D341Med (cell line): ENCODE measurements around the gene MYO1D.
A peak's percentile ranks its signal among the peaks of the same experiment; 100 is the strongest.

Experiments used
- DNase-seq: peaks from one replicate; pipeline ENCODE4 v3.0.0; 2012; ENCODE audit warnings: low spot score

The MYO1D gene

GRCh38 chr17:32819035-32819434, 57.9 kb downstream of the MYO1D start:
- no peak for DNase-seq

GRCh38 chr17:32815460-32815859, 61.5 kb downstream of the MYO1D start:
- DNase-seq: no peak

GRCh38 chr17:32814836-32815235, 62.1 kb downstream of the MYO1D start:
- DNase-seq: no peak

GRCh38 chr17:32813021-32813420, 63.9 kb downstream of the MYO1D start:
- no peak for DNase-seq

GRCh38 chr17:32810690-32811089, 66.2 kb downstream of the MYO1D start:
- DNase-seq: no peak

GRCh38 chr17:32807577-32807976, 69.3 kb downstream of the MYO1D start:
- no peak for DNase-seq

- DNase-seq: no peak
Measured at GRCh38 chr17:32806646-32807045, 70.3 kb downstream of the MYO1D start.

- DNase-seq: no peak
Measured at GRCh38 chr17:32805029-32805976, 71.6 kb downstream of the MYO1D start.

- DNase-seq: no peak
Measured at GRCh38 chr17:32803544-32803943, 73.4 kb downstream of the MYO1D start.

- DNase-seq: no peak
Measured at GRCh38 chr17:32802306-32802705, 74.6 kb downstream of the MYO1D start.

- no peak for DNase-seq
Measured at GRCh38 chr17:32801641-32802040, 75.3 kb downstream of the MYO1D start.

- no peak for DNase-seq
Measured at GRCh38 chr17:32801193-32801592, 75.7 kb downstream of the MYO1D start.

GRCh38 chr17:32798938-32799337, 78.0 kb downstream of the MYO1D start:
- DNase-seq: no peak

- no peak for DNase-seq
Measured at GRCh38 chr17:32795339-32795979, 81.5 kb downstream of the MYO1D start.

GRCh38 chr17:32794533-32795246, 82.2 kb downstream of the MYO1D start:
- DNase-seq: no peak

GRCh38 chr17:32793841-32794240, 83.1 kb downstream of the MYO1D start:
- no peak for DNase-seq

- no peak for DNase-seq
Measured at GRCh38 chr17:32792207-32792606, 84.7 kb downstream of the MYO1D start.

- no peak for DNase-seq
Measured at GRCh38 chr17:32786169-32786568, 90.8 kb downstream of the MYO1D start.

- no peak for DNase-seq
Measured at GRCh38 chr17:32784113-32784512, 92.8 kb downstream of the MYO1D start.

- peak; percentile 51 for DNase-seq
Measured at GRCh38 chr17:32783602-32784001, 93.3 kb downstream of the MYO1D start.

- DNase-seq: no peak
Measured at GRCh38 chr17:32780721-32781120, 96.2 kb downstream of the MYO1D start.

- no peak for DNase-seq
Measured at GRCh38 chr17:32777922-32778321, 99.0 kb downstream of the MYO1D start.

GRCh38 chr17:32777436-32777835, 99.5 kb downstream of the MYO1D start:
- DNase-seq: no peak
